Esophagus (tissue), 2 donors: Measurements from ENCODE around the gene FIBCD1. TPM values are rescaled to one million over a fixed set of nuclear protein-coding genes. Genes with fewer than 3 reads are reported as not detected.
"Not testable (repeated sequence)": the region's sequence is repeated elsewhere in the genome, so short reads cannot be mapped to it uniquely, and the experiment has no call there.

Source experiments
- H3K27ac ChIP-seq, 2 donors: one replicate each; pipeline ENCODE4 v1.5.1; 2013; ENCODE audit warnings: low read depth in 2 of 2, mild to moderate bottlenecking in 2 of 2, inconsistent platforms in 1 of 2, low read length in 1 of 2, moderate library complexity in 1 of 2
- H3K27me3 ChIP-seq, 2 donors: one replicate each; pipeline ENCODE4 v1.6.1; 2013; ENCODE audit warnings: low read length in 2 of 2, control low read depth in 1 of 2, mild to moderate bottlenecking in 1 of 2; ENCODE audit not compliant: insufficient read depth in 2 of 2, control insufficient read depth in 1 of 2
- H3K36me3 ChIP-seq, 2 donors: one replicate each; pipeline ENCODE4 v1.6.1; 2013; ENCODE audit warnings: low read length in 1 of 2; ENCODE audit not compliant: control insufficient read depth in 2 of 2, insufficient read depth in 2 of 2
- H3K4me1 ChIP-seq, 2 donors: one replicate each; pipeline ENCODE4 v1.6.1; 2013; ENCODE audit warnings: low read length in 1 of 2; ENCODE audit not compliant: control insufficient read depth in 2 of 2, insufficient read depth in 2 of 2
- H3K4me3 ChIP-seq, 2 donors: one replicate each; pipeline ENCODE4 v1.5.1; 2013; ENCODE audit warnings: low read length in 2 of 2, mild to moderate bottlenecking in 2 of 2, low read depth in 1 of 2, moderate library complexity in 1 of 2
- H3K9me3 ChIP-seq, 2 donors: one replicate each; pipeline ENCODE4 v1.6.1; 2013; ENCODE audit warnings: mild to moderate bottlenecking in 2 of 2, low read depth in 1 of 2, low read length in 1 of 2, moderate library complexity in 1 of 2; ENCODE audit not compliant: control insufficient read depth in 2 of 2, insufficient read depth in 1 of 2
- WGBS, 2 donors: extraction: QIAGEN DNeasy Blood & Tissue Kit; methylation state at CpG; one replicate each; pipeline ENCODE4 v1.1.7; 2013; 5-methylcytosine and 5-hydroxymethylcytosine counted together
- polyA plus RNA-seq, 2 donors: library from polyadenylated mRNA; stranded (reverse); fragments of 200-250 nt; gene quantifications; one replicate each; pipeline ENCODE4 v1.2.3, GENCODE V29; 2013
- donor health status: healthy with polysubstance abuse.
- donor health status: Bipolar disorder and iron deficiency.

FIBCD1 gene
- polyA plus RNA-seq, 2 donors, result 0.06 to 0.24 TPM

DNA sequence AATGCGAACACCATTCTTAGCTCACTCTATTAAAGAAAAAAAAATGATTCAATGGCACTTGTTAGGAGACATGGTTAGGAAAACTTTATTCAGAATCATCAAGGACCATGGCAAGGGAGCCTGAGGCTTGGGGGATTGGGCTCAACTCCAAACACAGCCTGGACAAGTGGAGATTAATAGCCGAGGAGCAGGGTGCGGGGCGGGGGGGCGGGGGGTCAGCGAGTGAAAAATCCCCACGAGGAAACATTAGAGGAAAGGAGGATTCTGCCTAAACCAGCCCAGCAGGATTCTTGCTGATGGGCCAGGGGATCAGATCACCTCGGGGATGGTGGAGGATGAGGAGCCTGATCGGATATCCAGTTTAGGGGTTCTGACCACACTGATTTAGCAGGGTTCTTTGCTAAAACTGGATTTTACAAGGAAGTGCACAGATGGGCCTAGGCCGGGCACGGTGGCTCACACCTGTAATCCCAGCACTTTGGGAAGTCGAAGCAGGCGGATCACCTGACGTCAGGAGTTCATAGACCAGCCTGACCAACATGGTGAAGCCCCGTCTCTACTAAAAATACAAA is 24.4 kb upstream of the FIBCD1 start:
- WGBS, 2 donors, result 76 to 79% methylated on average over 15 of the region's 15 CpGs
- no peaks in the 10 kb centered on the region for H3K36me3 ChIP-seq
- H3K4me3 ChIP-seq, result no peak overlapping the region
- peaks cover 0 to 3% of the 10 kb centered on the region in 2 donors for H3K9me3 ChIP-seq
- H3K27me3 ChIP-seq, result no peaks in the 10 kb centered on the region
- no peak overlapping the region for H3K27ac ChIP-seq
- H3K4me1 ChIP-seq, result peaks cover 0 to 4% of the 10 kb centered on the region in 2 donors

DNA sequence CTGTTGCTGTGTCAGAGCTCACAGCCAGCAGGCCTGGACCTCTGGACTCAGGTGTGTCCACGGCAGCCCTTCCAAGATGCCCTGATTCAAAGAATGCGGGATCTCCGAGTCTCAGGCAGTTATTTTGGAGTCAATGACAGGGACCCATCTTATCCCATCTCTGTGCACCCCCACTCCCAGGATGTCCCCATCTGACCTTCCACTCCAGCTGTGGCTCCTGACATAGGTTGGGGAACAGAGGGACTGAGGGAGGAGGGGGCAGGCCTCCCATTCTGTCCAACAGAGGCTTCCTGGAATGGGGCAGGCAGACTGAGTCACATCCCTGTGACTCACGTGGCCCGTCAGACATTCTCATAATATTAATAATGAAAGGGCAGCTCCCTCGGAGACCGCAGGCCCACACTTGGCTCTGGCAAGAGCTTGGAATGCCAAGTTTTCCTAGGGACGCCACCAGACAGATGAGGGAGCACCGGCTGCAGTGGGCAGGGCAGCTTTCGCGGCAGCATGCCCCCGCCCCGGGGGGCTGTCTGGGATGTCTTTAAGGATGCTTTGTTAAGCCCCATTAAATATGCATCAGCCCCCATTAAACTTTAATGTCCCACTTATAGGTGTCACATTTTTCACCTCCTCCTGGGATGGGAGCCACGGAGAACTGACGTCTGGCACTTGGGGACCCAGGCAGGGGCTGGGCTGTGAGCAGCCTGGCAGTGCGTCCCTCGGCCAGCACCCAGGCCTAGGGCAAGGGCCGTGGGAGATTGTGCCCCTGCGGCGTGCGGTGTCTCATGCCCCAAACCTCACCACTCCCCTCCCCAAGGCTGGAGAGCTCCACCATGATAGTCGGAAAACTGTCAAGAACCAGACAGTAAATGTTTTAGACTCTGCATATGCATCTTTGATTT is 23.6 kb upstream of the FIBCD1 start:
- Histone ChIP-seq H3K9me3 (peaks cover 0 to 3% of the 10 kb centered on the region in 2 donors), H3K4me3 (no peak overlapping the region), H3K4me1 (peaks cover 0 to 4% of the 10 kb centered on the region in 2 donors), H3K36me3 (no peaks in the 10 kb centered on the region), H3K27me3 (no peaks in the 10 kb centered on the region), H3K27ac (no peak overlapping the region)
- 36 to 56% methylated on average over 22 of the region's 22 CpGs for WGBS, 2 donors

GRCh38 chr9:130961511-130962300 is 22.7 kb upstream of the FIBCD1 start:
- H3K4me1 ChIP-seq, result peaks cover 0 to 4% of the 10 kb centered on the region in 2 donors
- WGBS, 2 donors, result 91% methylated on average over 8 of the region's 8 CpGs
- H3K36me3 ChIP-seq, result no peaks in the 10 kb centered on the region
- no peaks in the 10 kb centered on the region for H3K27me3 ChIP-seq
- peaks cover 0 to 3% of the 10 kb centered on the region in 2 donors for H3K9me3 ChIP-seq
- no peak overlapping the region for H3K4me3 ChIP-seq
- H3K27ac ChIP-seq, result no peak overlapping the region

- Histone ChIP-seq H3K27me3 (no peaks in the 10 kb centered on the region), H3K27ac (no peak overlapping the region), H3K4me1 (peaks cover 0 to 4% of the 10 kb centered on the region in 2 donors), H3K36me3 (no peaks in the 10 kb centered on the region), H3K9me3 (peaks cover 0 to 3% of the 10 kb centered on the region in 2 donors), H3K4me3 (no peak overlapping the region)
- WGBS, 2 donors, result 83 to 91% methylated on average over 14 of the region's 14 CpGs
Measured at GRCh38 chr9:130960522-130961378, 21.7 kb upstream of the FIBCD1 start.

DNA sequence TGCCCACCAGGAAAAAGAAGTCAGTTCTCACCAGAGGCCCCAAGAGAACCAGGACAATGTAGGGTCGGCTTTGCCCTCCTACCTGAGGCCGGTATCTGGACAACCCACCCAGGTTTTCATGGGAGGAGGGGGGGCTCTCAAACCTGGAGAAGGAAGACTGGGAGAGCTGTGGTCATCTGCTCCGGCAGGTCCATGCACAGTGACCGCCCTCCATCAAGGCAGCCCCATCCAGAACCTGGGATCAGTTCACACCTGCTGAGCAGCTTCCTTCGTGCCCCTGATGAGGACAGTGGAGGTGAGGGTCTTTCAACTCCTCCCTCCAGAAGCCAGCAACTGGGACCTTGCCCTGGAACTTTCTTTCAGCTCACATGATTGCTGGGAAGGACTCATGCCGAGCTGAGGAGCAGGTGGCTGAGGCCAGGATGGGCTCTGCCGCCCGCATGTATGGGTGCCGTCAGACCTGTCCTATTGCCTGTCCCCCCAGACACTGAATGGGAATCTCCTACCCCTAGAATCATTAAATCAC is 20.8 kb upstream of the FIBCD1 start:
- Histone ChIP-seq H3K27ac (no peak overlapping the region), H3K9me3 (peaks cover 0 to 3% of the 10 kb centered on the region in 2 donors), H3K36me3 (no peaks in the 10 kb centered on the region), H3K27me3 (no peaks in the 10 kb centered on the region), H3K4me1 (peaks cover 0 to 4% of the 10 kb centered on the region in 2 donors), H3K4me3 (no peak overlapping the region)
- 88 to 92% methylated on average over 9 of the region's 9 CpGs for WGBS, 2 donors

GRCh38 chr9:130958564-130958963 is 19.5 kb upstream of the FIBCD1 start:
- not testable (repeated sequence) for H3K27ac ChIP-seq, H3K4me1 ChIP-seq, H3K4me3 ChIP-seq, H3K9me3 ChIP-seq, H3K36me3 ChIP-seq, H3K27me3 ChIP-seq
- 96 to 97% methylated on average over 4 of the region's 4 CpGs for WGBS, 2 donors

- H3K27me3 ChIP-seq, result no peaks in the 10 kb centered on the region
- WGBS, 2 donors, result 81 to 84% methylated on average over 11 of the region's 11 CpGs
- no peak overlapping the region for H3K4me3 ChIP-seq
- no peak overlapping the region for H3K27ac ChIP-seq
- H3K36me3 ChIP-seq, result no peaks in the 10 kb centered on the region
- peaks cover 0 to 3% of the 10 kb centered on the region in 2 donors for H3K9me3 ChIP-seq
- peaks cover 0 to 4% of the 10 kb centered on the region in 2 donors for H3K4me1 ChIP-seq
Measured at GRCh38 chr9:130957451-130958203, 18.6 kb upstream of the FIBCD1 start.

- WGBS, 2 donors, result 64 to 67% methylated on average over 20 to 21 of the region's 21 CpGs
- no peaks in the 10 kb centered on the region for H3K36me3 ChIP-seq
- H3K4me1 ChIP-seq, result no peaks in the 10 kb centered on the region
- no peak overlapping the region for H3K4me3 ChIP-seq
- H3K27ac ChIP-seq, result no peak overlapping the region
- peaks cover 0 to 3% of the 10 kb centered on the region in 2 donors for H3K9me3 ChIP-seq
- H3K27me3 ChIP-seq, result no peaks in the 10 kb centered on the region
Measured at GRCh38 chr9:130956636-130957450, 17.8 kb upstream of the FIBCD1 start.
